Parathyroid adenoma (tissue), 2 donors: ENCODE measurements around the gene TULP3.

ENCODE experiments used
- H2AFZ ChIP-seq: fragments of 300-600 bp; sonication (generic); one replicate; pipeline ENCODE4 v1.7.0; 2017; ENCODE audit warnings: antibody characterized with exemption, mild to moderate bottlenecking
- H3K27ac ChIP-seq: fragments of 300-600 bp; sonication (generic); one replicate; pipeline ENCODE4 v1.7.0; 2017
- H3K27me3 ChIP-seq: fragments of 300-600 bp; sonication (generic); one replicate; pipeline ENCODE4 v1.7.0; 2017; ENCODE audit warnings: low read length; ENCODE audit not compliant: control insufficient read depth, insufficient read depth
- H3K36me3 ChIP-seq: fragments of 300-600 bp; sonication (generic); one replicate; pipeline ENCODE4 v1.7.0; 2017; ENCODE audit warnings: low read length; ENCODE audit not compliant: control insufficient read depth, insufficient read depth
- H3K4me1 ChIP-seq: fragments of 300-600 bp; sonication (generic); one replicate; pipeline ENCODE4 v1.7.0; 2017; ENCODE audit warnings: control low read depth
- H3K4me2 ChIP-seq: fragments of 300-600 bp; sonication (generic); one replicate; pipeline ENCODE4 v1.7.0; 2017; ENCODE audit warnings: low read length
- H3K4me3 ChIP-seq: fragments of 300-600 bp; sonication (generic); one replicate; pipeline ENCODE4 v1.7.0; 2017; ENCODE audit warnings: low read depth, low read length
- H3K79me2 ChIP-seq: fragments of 300-600 bp; sonication (generic); one replicate; pipeline ENCODE4 v1.7.0; 2017; ENCODE audit warnings: control low read depth
- H3K9ac ChIP-seq: fragments of 300-600 bp; sonication (generic); one replicate; pipeline ENCODE4 v1.7.0; 2017; ENCODE audit warnings: mild to moderate bottlenecking
- H3K9me3 ChIP-seq: fragments of 300-600 bp; sonication (generic); one replicate; pipeline ENCODE4 v1.7.0; 2017; ENCODE audit warnings: low read length; ENCODE audit not compliant: control insufficient read depth
- TF ChIP-seq, protein P1 (sequence below): fragments of 300-600 bp; sonication (generic); IDR thresholded peaks from one replicate; pipeline ENCODE4 v1.7.0; 2017; ENCODE audit warnings: antibody characterized with exemption, mild to moderate bottlenecking
- donor health status: primary hyperparathyroidism.

TULP3 gene

GRCh38 chr12:2845280-2845679 is 45.4 kb upstream of the TULP3 start:
- no peaks in the 10 kb centered on the region for H3K36me3 ChIP-seq
- H3K79me2 ChIP-seq: no peaks in the 10 kb centered on the region
- H2AFZ ChIP-seq: no peak overlapping the region
- H3K27ac ChIP-seq: no peak overlapping the region
- H3K4me2 ChIP-seq: no peak overlapping the region
- H3K4me3 ChIP-seq: no peak overlapping the region
- H3K9ac ChIP-seq: no peak overlapping the region
- no peaks in the 10 kb centered on the region for H3K4me1 ChIP-seq
- TF ChIP-seq, protein P1, sequence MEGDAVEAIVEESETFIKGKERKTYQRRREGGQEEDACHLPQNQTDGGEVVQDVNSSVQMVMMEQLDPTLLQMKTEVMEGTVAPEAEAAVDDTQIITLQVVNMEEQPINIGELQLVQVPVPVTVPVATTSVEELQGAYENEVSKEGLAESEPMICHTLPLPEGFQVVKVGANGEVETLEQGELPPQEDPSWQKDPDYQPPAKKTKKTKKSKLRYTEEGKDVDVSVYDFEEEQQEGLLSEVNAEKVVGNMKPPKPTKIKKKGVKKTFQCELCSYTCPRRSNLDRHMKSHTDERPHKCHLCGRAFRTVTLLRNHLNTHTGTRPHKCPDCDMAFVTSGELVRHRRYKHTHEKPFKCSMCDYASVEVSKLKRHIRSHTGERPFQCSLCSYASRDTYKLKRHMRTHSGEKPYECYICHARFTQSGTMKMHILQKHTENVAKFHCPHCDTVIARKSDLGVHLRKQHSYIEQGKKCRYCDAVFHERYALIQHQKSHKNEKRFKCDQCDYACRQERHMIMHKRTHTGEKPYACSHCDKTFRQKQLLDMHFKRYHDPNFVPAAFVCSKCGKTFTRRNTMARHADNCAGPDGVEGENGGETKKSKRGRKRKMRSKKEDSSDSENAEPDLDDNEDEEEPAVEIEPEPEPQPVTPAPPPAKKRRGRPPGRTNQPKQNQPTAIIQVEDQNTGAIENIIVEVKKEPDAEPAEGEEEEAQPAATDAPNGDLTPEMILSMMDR: no peak
- H3K27me3 ChIP-seq: no peaks in the 10 kb centered on the region
- H3K9me3 ChIP-seq: no peaks in the 10 kb centered on the region

GRCh38 chr12:2851931-2852330 is 38.8 kb upstream of the TULP3 start:
- no peak overlapping the region for H2AFZ ChIP-seq
- TF ChIP-seq, protein P1: no peak
- H3K9me3 ChIP-seq: no peaks in the 10 kb centered on the region
- H3K9ac ChIP-seq: no peak overlapping the region
- no peak overlapping the region for H3K4me2 ChIP-seq
- H3K27me3 ChIP-seq: no peaks in the 10 kb centered on the region
- no peaks in the 10 kb centered on the region for H3K4me1 ChIP-seq
- no peak overlapping the region for H3K4me3 ChIP-seq
- H3K27ac ChIP-seq: no peak overlapping the region
- no peaks in the 10 kb centered on the region for H3K36me3 ChIP-seq
- no peaks in the 10 kb centered on the region for H3K79me2 ChIP-seq

- Histone ChIP-seq H3K27me3 (no peaks in the 10 kb centered on the region), H3K36me3 (no peaks in the 10 kb centered on the region), H3K79me2 (no peaks in the 10 kb centered on the region), H3K9me3 (no peaks in the 10 kb centered on the region), H3K27ac (no peak overlapping the region), H3K4me3 (no peak overlapping the region), H3K9ac (no peak overlapping the region), H3K4me1 (no peaks in the 10 kb centered on the region), H2AFZ (peak overlapping the region; percentile 22), H3K4me2 (no peak overlapping the region)
- TF ChIP-seq, protein P1: peak; percentile 75
Measured at GRCh38 chr12:2853626-2854025, 37.1 kb upstream of the TULP3 start.

DNA sequence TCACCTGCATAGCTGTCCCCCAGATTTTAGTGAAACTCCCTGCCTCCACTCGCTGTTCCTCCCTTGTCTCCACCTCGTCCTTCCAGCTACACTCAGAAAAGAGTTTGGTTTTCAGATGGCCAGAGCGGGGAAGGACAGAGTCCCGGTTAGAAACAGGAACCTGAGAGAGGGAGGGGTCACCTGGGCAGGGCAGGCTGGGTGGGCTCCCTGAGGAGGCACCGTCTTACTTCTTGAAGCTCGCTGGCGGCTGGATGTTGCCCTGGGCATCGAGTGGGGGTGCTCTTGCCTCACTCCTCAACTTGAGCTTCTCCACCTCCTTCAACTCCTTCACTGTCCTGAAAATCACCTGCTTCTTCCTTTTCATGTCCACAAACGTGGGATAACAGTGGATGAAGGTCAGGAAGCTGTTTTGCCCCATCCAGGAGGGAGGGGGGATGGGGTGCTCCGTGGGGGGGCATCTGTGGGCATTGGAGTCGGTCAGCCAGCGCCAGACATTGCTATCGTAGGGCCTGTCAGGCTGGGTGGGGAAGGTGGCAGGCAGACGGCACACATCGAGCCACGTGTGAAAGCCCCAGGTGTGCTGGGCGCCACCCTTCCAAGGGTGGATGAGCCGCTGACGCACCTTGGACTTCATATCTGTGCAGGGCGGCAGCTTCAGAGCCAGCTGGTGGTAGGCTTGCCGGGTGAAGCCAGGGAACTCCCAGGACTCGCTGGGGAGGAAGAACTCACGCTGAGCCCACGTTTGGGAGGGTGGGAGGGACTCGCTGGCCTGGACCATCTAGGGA is 35.8 kb upstream of the TULP3 start:
- H3K9me3 ChIP-seq: no peaks in the 10 kb centered on the region
- no peaks in the 10 kb centered on the region for H3K36me3 ChIP-seq
- no peak overlapping the region for H3K27ac ChIP-seq
- H3K9ac ChIP-seq: no peak overlapping the region
- H3K4me1 ChIP-seq: no peaks in the 10 kb centered on the region
- H3K27me3 ChIP-seq: no peaks in the 10 kb centered on the region
- H3K79me2 ChIP-seq: no peaks in the 10 kb centered on the region
- H3K4me3 ChIP-seq: no peak overlapping the region
- H2AFZ ChIP-seq: no peak overlapping the region
- H3K4me2 ChIP-seq: no peak overlapping the region
- TF ChIP-seq, protein P1: no peak

GRCh38 chr12:2855546-2855945 is 35.1 kb upstream of the TULP3 start:
- Histone ChIP-seq H3K36me3 (no peaks in the 10 kb centered on the region), H3K27ac (no peak overlapping the region), H2AFZ (no peak overlapping the region), H3K4me1 (no peaks in the 10 kb centered on the region), H3K9ac (no peak overlapping the region), H3K27me3 (no peaks in the 10 kb centered on the region), H3K9me3 (no peaks in the 10 kb centered on the region), H3K79me2 (no peaks in the 10 kb centered on the region), H3K4me3 (no peak overlapping the region), H3K4me2 (no peak overlapping the region)
- TF ChIP-seq, protein P1: no peak
